BE2C (cell line): ENCODE measurements around the gene ARVCF.

Experiments used
- DNase-seq: peaks from one replicate; pipeline ENCODE4 v3.0.0-alpha.2; 2020
- H3K27me3 ChIP-seq: fragments of 250-450 bp; sonication (Bioruptor Pico); 2 replicates; pipeline ENCODE4 v1.5.1; 2020; ENCODE audit warnings: mild to moderate bottlenecking
- H3K36me3 ChIP-seq: fragments of 250-450 bp; sonication (Bioruptor Pico); 2 replicates; pipeline ENCODE4 v1.5.1; 2020; ENCODE audit warnings: mild to moderate bottlenecking
- H3K4me1 ChIP-seq: fragments of 250-450 bp; sonication (Bioruptor Pico); 2 replicates; pipeline ENCODE4 v1.5.1; 2020
- H3K4me3 ChIP-seq: 2 replicates; pipeline ENCODE4 v1.5.1; 2011; ENCODE audit warnings: low read depth, low read length
- H3K9me3 ChIP-seq: fragments of 250-450 bp; sonication (Bioruptor Pico); 2 replicates; pipeline ENCODE4 v1.5.1; 2020
- TF ChIP-seq, protein P1 (sequence below): IDR thresholded peaks from 2 replicates; pipeline ENCODE4 v1.5.1; 2012; ENCODE audit warnings: mild to moderate bottlenecking, low read depth, low read length

Gene ARVCF

DNA sequence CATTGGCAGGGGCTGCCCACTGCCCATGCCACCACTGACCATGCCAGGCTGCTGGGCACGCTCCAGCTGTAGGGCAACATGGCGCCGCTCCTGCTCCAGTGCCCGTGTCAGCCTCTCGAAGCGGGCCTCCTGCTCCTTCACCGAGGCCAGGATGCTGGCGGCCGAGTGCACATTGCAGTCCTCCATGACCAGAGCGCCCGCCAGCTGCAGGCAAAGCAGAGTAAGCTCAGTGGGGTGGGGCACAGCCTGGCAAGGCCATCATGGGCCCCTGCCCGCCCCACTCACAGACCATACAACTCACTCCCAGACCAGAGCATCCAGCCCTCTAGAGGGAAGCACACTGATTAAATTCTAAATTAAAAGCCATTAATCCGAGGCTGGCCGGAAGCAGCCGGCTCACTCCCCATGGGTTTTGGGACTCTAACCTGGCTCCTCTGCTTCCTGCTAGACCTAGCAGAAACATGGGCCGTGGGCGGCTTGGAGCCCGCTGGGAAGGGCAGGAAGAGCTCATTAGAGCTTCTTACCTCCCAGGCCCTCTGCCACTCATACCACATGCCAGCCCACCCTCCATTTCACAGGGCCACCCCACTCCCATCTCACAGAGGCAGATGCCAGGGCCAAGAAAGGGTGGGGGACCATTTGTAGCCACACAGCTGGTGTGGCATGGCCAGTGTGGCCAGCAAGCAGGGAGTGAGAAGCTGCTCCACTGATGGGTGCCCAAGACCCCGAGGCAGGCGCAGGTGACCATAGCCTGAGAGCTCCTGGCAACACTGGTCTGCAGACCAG lies 25.8 kb downstream of the ARVCF start:
- TF ChIP-seq, protein P1, sequence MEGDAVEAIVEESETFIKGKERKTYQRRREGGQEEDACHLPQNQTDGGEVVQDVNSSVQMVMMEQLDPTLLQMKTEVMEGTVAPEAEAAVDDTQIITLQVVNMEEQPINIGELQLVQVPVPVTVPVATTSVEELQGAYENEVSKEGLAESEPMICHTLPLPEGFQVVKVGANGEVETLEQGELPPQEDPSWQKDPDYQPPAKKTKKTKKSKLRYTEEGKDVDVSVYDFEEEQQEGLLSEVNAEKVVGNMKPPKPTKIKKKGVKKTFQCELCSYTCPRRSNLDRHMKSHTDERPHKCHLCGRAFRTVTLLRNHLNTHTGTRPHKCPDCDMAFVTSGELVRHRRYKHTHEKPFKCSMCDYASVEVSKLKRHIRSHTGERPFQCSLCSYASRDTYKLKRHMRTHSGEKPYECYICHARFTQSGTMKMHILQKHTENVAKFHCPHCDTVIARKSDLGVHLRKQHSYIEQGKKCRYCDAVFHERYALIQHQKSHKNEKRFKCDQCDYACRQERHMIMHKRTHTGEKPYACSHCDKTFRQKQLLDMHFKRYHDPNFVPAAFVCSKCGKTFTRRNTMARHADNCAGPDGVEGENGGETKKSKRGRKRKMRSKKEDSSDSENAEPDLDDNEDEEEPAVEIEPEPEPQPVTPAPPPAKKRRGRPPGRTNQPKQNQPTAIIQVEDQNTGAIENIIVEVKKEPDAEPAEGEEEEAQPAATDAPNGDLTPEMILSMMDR: no peak
- Histone ChIP-seq H3K4me1 (peaks cover 55% of the 10 kb centered on the region), H3K27me3 (no peaks in the 10 kb centered on the region), H3K4me3 (no peak overlapping the region), H3K36me3 (peaks cover 11% of the 10 kb centered on the region), H3K9me3 (no peaks in the 10 kb centered on the region)
- DNase-seq: peak; percentile 78

DNA sequence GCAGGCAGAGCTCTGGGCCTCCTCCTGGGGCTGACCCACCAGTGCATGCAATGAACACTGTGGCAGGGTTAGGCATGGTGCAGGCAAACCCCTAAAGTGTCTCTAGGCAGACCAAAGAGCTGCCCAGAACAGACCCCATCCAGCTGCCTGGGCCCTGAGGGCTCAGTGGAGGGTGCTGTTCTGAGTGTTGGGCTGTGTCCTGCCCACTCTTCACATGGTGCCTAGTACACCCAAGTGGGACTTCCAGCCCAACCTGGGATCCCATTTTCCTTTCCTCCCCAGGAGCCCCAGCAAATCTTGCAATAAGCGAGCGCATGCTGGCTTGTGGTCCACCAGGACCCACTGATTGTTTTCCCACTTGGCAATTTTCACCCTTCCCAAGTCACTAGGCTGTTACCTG lies 26.4 kb downstream of the ARVCF start:
- Histone ChIP-seq H3K4me1 (peaks cover 55% of the 10 kb centered on the region), H3K9me3 (no peaks in the 10 kb centered on the region), H3K27me3 (no peaks in the 10 kb centered on the region), H3K36me3 (peaks cover 10% of the 10 kb centered on the region), H3K4me3 (no peak overlapping the region)
- DNase-seq: peak; percentile 18
- TF ChIP-seq, protein P1: no peak

DNA sequence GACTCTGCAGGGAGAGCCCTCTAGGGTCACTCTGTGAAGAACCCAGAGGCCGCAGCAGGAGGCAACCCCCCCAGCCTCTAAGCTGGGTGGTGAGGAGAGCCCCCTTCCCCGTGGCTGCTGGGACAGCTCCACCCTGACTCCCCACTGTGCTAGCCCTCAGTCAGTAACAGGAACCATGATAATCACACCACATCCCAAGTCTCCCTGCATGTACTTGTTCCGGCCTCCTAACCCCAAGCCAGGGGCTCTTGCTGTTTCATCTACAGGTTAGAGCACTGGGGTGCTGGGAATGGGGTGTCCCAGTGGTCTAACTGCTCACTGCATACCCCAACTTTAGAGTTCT lies 26.9 kb downstream of the ARVCF start:
- no peak for DNase-seq
- H3K9me3 ChIP-seq: no peaks in the 10 kb centered on the region
- peaks cover 11% of the 10 kb centered on the region for H3K36me3 ChIP-seq
- no peaks in the 10 kb centered on the region for H3K27me3 ChIP-seq
- TF ChIP-seq, protein P1: no peak
- peaks cover 56% of the 10 kb centered on the region for H3K4me1 ChIP-seq
- H3K4me3 ChIP-seq: no peak overlapping the region

DNA sequence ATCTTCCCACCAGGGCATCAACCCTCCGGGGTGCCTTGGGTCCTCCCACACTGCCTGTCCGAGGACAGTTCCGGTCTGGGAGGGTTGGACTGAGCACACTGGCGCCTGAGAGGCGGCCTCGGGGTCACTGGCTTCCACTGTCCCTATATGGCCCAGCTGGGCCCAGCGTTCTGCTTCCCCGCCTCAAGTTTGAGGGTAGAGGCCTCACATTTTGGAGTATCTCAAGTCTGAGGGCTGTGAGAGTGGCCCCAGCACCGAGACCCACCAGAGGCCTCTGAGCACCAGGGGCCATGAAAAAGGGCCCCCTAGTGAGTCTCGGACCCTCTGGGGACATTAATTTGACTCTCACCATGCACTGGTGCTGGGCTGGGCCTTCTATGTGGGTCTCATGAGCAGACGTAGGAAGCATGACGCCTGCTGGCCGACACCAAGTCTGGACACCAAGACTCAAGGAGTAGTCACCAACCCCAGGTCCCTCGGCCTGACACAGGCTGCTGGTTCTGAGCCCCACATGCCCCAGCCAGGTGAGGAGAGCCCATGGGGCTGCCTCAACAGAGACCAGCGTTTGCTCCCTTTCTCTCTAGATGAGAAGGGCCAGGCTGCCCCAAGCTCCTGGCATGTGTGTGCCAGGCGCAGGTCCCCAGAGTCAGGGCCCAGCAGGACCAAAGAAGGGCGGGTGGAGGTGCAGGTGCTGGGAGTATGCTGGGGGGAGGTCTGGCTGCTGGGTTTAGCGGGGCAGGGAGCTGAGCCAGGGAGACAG lies 27.5 kb downstream of the ARVCF start:
- H3K27me3 ChIP-seq: no peaks in the 10 kb centered on the region
- TF ChIP-seq, protein P1: no peak
- peaks cover 61% of the 10 kb centered on the region for H3K4me1 ChIP-seq
- no peak for DNase-seq
- H3K9me3 ChIP-seq: no peaks in the 10 kb centered on the region
- no peak overlapping the region for H3K4me3 ChIP-seq
- H3K36me3 ChIP-seq: peaks cover 15% of the 10 kb centered on the region

DNA sequence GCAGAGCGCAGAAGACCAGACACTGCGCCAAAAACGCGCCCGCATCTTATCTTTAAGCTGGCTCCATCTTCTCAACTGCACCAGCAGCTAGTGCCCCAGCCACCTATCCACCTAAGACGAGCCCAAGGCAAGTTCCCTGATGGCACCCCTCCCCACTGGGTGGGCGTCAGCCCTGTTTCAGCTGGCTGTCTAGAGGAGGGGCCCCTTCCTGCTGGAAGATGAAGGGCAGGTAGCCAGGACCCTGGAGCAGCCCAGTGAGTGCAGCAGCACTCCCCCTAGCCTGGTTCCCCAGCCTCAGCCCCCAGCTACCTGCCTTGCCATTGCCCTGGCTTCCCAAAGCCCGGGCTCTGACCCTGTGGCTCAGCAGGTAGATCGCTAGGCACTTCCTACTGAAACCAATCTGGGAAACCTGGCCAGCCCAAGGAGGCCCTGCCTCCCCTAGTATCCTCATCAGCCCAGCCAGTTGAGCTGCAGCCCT lies 28.3 kb downstream of the ARVCF start:
- Histone ChIP-seq H3K9me3 (no peaks in the 10 kb centered on the region), H3K36me3 (peaks cover 20% of the 10 kb centered on the region), H3K4me1 (peaks cover 69% of the 10 kb centered on the region), H3K27me3 (no peaks in the 10 kb centered on the region), H3K4me3 (no peak overlapping the region)
- DNase-seq: no peak
- TF ChIP-seq, protein P1: no peak
